Cardiac muscle cell (in vitro differentiated cells and primary cell): ENCODE results near the gene INTS6. TPM values are rescaled to one million over a fixed set of nuclear protein-coding genes. Genes with fewer than 3 reads are reported as not detected.

Experiments used
- DNase-seq, 2 donors: peaks; one replicate each; pipeline versions ENCODE4 v3.0.0 to v3.0.0-alpha.2; 2010 to 2017; ENCODE audit warnings: low read depth in 1 of 2, low spot score in 1 of 2
- H3K27ac ChIP-seq: fragments of 200-600 bp; sonication (generic); 2 replicates; pipeline ENCODE4 v1.5.1; 2016
- H3K27me3 ChIP-seq: fragments of 200-600 bp; sonication (generic); 2 replicates; pipeline ENCODE4 v1.6.0; 2016; ENCODE audit warnings: control low read depth
- H3K36me3 ChIP-seq: fragments of 200-600 bp; sonication (generic); 2 replicates; pipeline ENCODE4 v1.5.1; 2016; ENCODE audit warnings: control low read depth
- H3K4me1 ChIP-seq: fragments of 200-600 bp; sonication (generic); 2 replicates; pipeline ENCODE4 v1.8.1; 2017; ENCODE audit warnings: low read depth, mild to moderate bottlenecking, mixed run types
- H3K4me3 ChIP-seq: fragments of 200-600 bp; sonication (generic); 2 replicates; pipeline ENCODE4 v1.5.1; 2016; ENCODE audit warnings: mild to moderate bottlenecking
- H3K9me3 ChIP-seq: fragments of 200-600 bp; sonication (generic); 2 replicates; pipeline ENCODE4 v1.5.1; 2017; ENCODE audit warnings: low read depth, mild to moderate bottlenecking, control low read depth
- CTCF ChIP-seq: IDR thresholded peaks from 2 replicates; pipeline ENCODE4 v1.5.1; 2012; ENCODE audit warnings: low read depth, mild to moderate bottlenecking, low read length
- polyA plus RNA-seq: library from polyadenylated mRNA; unstranded; fragments of >200 nt; fragmentation: Nextera tagmentation; extraction: Ambion mirVana; gene quantifications from 2 replicates; pipeline ENCODE4 v1.2.1, GENCODE V29; 2016
- total RNA-seq: library from RNA; depleted of rRNA; stranded (reverse); fragments of >200 nt; gene quantifications from 2 replicates; pipeline ENCODE4 v1.2.3, GENCODE V29; 2016

Gene INTS6
- total and polyA plus RNA-seq, 2 experiments from 2014 or later: 22.5 to 29.7 TPM

GRCh38 chr13:51327961-51328360, 124.9 kb downstream of the INTS6 start:
- no peaks in the 10 kb centered on the region for H3K9me3 ChIP-seq

GRCh38 chr13:51326777-51327176, 126.1 kb downstream of the INTS6 start:
- TF ChIP-seq CTCF: no peak

More at GRCh38 chr13:51327961-51328360, 124.9 kb downstream of the INTS6 start:
- Histone ChIP-seq H3K4me1 (no peaks in the 10 kb centered on the region), H3K27me3 (no peaks in the 10 kb centered on the region), H3K4me3 (no peak overlapping the region), H3K36me3 (no peaks in the 10 kb centered on the region), H3K27ac (no peak overlapping the region)
- TF ChIP-seq CTCF: no peak
- no peak for DNase-seq

GRCh38 chr13:51325837-51326236, 127.0 kb downstream of the INTS6 start:
- Histone ChIP-seq H3K4me1 (no peaks in the 10 kb centered on the region), H3K9me3 (no peaks in the 10 kb centered on the region), H3K27me3 (no peaks in the 10 kb centered on the region), H3K4me3 (no peak overlapping the region), H3K36me3 (no peaks in the 10 kb centered on the region), H3K27ac (no peak overlapping the region)
- no peak for DNase-seq
- TF ChIP-seq CTCF: no peak

More at GRCh38 chr13:51326777-51327176, 126.1 kb downstream of the INTS6 start:
- H3K4me3 ChIP-seq: no peak overlapping the region
- no peaks in the 10 kb centered on the region for H3K36me3 ChIP-seq
- no peak overlapping the region for H3K27ac ChIP-seq
- no peaks in the 10 kb centered on the region for H3K4me1 ChIP-seq
- no peak for DNase-seq
- H3K27me3 ChIP-seq: no peaks in the 10 kb centered on the region
- H3K9me3 ChIP-seq: no peaks in the 10 kb centered on the region

- TF ChIP-seq CTCF: no peak
- no peak overlapping the region for H3K4me3 ChIP-seq
- H3K27me3 ChIP-seq: no peaks in the 10 kb centered on the region
- DNase-seq: no peak
- no peaks in the 10 kb centered on the region for H3K36me3 ChIP-seq
- no peaks in the 10 kb centered on the region for H3K4me1 ChIP-seq
- no peak overlapping the region for H3K27ac ChIP-seq
- H3K9me3 ChIP-seq: no peaks in the 10 kb centered on the region
Observed at GRCh38 chr13:51324714-51325420, 128.0 kb downstream of the INTS6 start.

GRCh38 chr13:51323824-51324511, 128.9 kb downstream of the INTS6 start:
- H3K9me3 ChIP-seq: no peaks in the 10 kb centered on the region
- H3K27me3 ChIP-seq: no peaks in the 10 kb centered on the region
- H3K27ac ChIP-seq: no peak overlapping the region
- no peaks in the 10 kb centered on the region for H3K4me1 ChIP-seq
- no peak for DNase-seq
- H3K4me3 ChIP-seq: no peak overlapping the region
- no peaks in the 10 kb centered on the region for H3K36me3 ChIP-seq
- no peak for TF ChIP-seq CTCF
